PC-3 (cell line): ENCODE results near the gene FBXO24. TPM values are rescaled to one million over a fixed set of nuclear protein-coding genes. Genes with fewer than 3 reads are reported as not detected.
A peak's percentile ranks its signal among the peaks of the same experiment; 100 is the strongest.

Experiments used
- ATAC-seq: fragments of 200-7000 bp; cut with Tn5 transposase; 2 replicates; pipeline ENCODE4 v1.9.1; 2020; ENCODE audit warnings: mild to moderate bottlenecking, moderate library complexity
- BruUV-seq: library from RNA; stranded (reverse); fragments of 400-500 nt; replicated peaks from 2 replicates; lab custom pipeline; 2021; lab: Mats Ljungman, UMichigan
- CTCF ChIA-PET: fragments of 300-600 bp; sonication (Branson Sonifier 250); formaldehyde crosslinking; loops from one replicate; lab custom pipeline; 2022; ENCODE audit warnings: antibody characterized with exemption; lab: Charles Lee
- POLR2A ChIA-PET: fragments of 300-600 bp; sonication (Branson Sonifier 250); formaldehyde crosslinking; loops from one replicate; lab custom pipeline; 2022; ENCODE audit warnings: antibody characterized with exemption; ENCODE audit not compliant: unreplicated experiment; lab: Charles Lee
- DNase-seq: peaks from one replicate; pipeline ENCODE4 v3.0.0-alpha.2; 2015
- H2AFZ ChIP-seq: fragments of 300-600 bp; sonication (generic); 2 replicates; pipeline ENCODE4 v1.6.0; 2016; ENCODE audit warnings: antibody characterized with exemption, low read length
- H3F3A ChIP-seq: fragments of 300-600 bp; sonication (generic); one replicate; pipeline ENCODE4 v1.6.0; 2017; ENCODE audit warnings: antibody characterized with exemption, low read length, control low read depth, mild to moderate bottlenecking; ENCODE audit not compliant: unreplicated experiment
- H3K27ac ChIP-seq: fragments of 300-600 bp; sonication (generic); 2 replicates; pipeline ENCODE4 v1.5.1; 2016; ENCODE audit warnings: mild to moderate bottlenecking, low read length
- H3K27me3 ChIP-seq: fragments of 300-600 bp; sonication (generic); 2 replicates; pipeline ENCODE4 v1.6.1; 2016; ENCODE audit warnings: low read length, mixed read lengths
- H3K36me3 ChIP-seq: fragments of 300-600 bp; sonication (generic); 2 replicates; pipeline ENCODE4 v1.6.1; 2016; ENCODE audit warnings: low read depth, mixed run types, low read length, mixed read lengths
- H3K4me1 ChIP-seq: fragments of 300-600 bp; sonication (generic); 2 replicates; pipeline ENCODE4 v1.5.1; 2016; ENCODE audit warnings: low read length; ENCODE audit not compliant: insufficient read depth
- H3K4me2 ChIP-seq: fragments of 300-600 bp; sonication (generic); 2 replicates; pipeline ENCODE4 v1.6.0; 2016; ENCODE audit warnings: low read length
- H3K4me3 ChIP-seq: fragments of 300-600 bp; sonication (generic); 2 replicates; pipeline ENCODE4 v1.5.1; 2016; ENCODE audit warnings: mild to moderate bottlenecking, low read length, mixed read lengths
- H3K79me2 ChIP-seq: fragments of 300-600 bp; sonication (generic); 2 replicates; pipeline ENCODE4 v1.6.1; 2017; ENCODE audit warnings: low read length, mixed read lengths
- H3K9ac ChIP-seq: fragments of 300-600 bp; sonication (generic); 2 replicates; pipeline ENCODE4 v1.6.0; 2016; ENCODE audit warnings: mild to moderate bottlenecking, low read length
- H3K9me2 ChIP-seq: fragments of 300-600 bp; sonication (generic); replicated peaks from 2 replicates; pipeline ENCODE4 v1.6.1; 2016; ENCODE audit warnings: mixed run types, low read length, mixed read lengths
- H3K9me3 ChIP-seq: fragments of 300-600 bp; sonication (generic); 2 replicates; pipeline ENCODE4 v1.6.1; 2016; ENCODE audit warnings: low read length, mixed read lengths
- H4K20me1 ChIP-seq: fragments of 300-600 bp; sonication (generic); 2 replicates; pipeline ENCODE4 v1.6.1; 2016; ENCODE audit warnings: low read length, mixed read lengths
- CTCF ChIP-seq: fragments of 300-600 bp; sonication (generic); conservative IDR thresholded peaks from 2 replicates; pipeline ENCODE4 v1.5.1; 2017; ENCODE audit warnings: antibody characterized with exemption, low read depth, mild to moderate bottlenecking, low read length
- EZH2 ChIP-seq: fragments of 300-600 bp; sonication (generic); IDR thresholded peaks from one replicate; pipeline ENCODE4 v1.6.1; 2017; ENCODE audit warnings: antibody characterized with exemption, mild to moderate bottlenecking, low read length; ENCODE audit not compliant: unreplicated experiment
- EZH2phosphoT487 ChIP-seq: fragments of 300-600 bp; sonication (generic); IDR thresholded peaks from 2 replicates; pipeline ENCODE4 v1.6.1; 2018; ENCODE audit warnings: mild to moderate bottlenecking, antibody characterized with exemption, low read length, borderline replicate concordance
- intact Hi-C: fragments of 100-400 bp; cut with micrococcal nuclease; formaldehyde crosslinking; loops from 2 replicates; pipeline ENCODE4 v1.9.0; 2023
- total RNA-seq: library from RNA; depleted of rRNA; stranded (reverse); fragments of >200 nt; gene quantifications from 2 replicates; pipeline ENCODE4 v1.2.3, GENCODE V29; 2014

FBXO24 gene
- total RNA-seq, 1 experiment from 2014 or later: 0.40 TPM

DNA sequence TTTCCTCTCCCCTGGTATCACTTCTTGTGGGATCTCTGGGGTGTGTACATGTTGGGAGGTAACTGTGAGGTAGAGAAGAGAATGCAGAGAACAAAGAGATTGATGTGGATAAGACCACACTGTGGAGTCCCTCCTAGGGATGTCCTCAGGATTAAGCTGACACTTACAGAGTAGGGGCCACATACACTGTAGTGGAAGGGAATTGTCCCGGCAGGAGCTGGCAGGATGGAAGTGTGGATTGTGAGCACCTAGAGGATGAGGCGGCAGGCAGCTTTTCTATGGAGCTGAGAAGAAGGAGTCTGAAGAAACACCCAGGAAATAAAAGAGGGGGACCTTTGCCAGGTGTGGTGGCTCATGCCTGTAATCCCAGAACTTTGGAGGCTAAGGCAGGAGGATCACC, 33.6 kb upstream of the FBXO24 start:
- TF ChIP-seq EZH2phosphoT487 (no peak), EZH2 (no peak), CTCF (no peak)
- Histone ChIP-seq H3K9me2 (no peaks in the 10 kb centered on the region), H4K20me1 (no peaks in the 10 kb centered on the region), H2AFZ (no peak overlapping the region), H3K79me2 (peaks cover 4% of the 10 kb centered on the region; the same call in 1 of the 2 replicates), H3K9ac (no peak overlapping the region), H3K4me1 (peaks cover 2% of the 10 kb centered on the region; the same call in 1 of the 2 replicates), H3K4me2 (no peak overlapping the region), H3K27ac (no peak overlapping the region), H3K4me3 (no peak overlapping the region), H3F3A (no peaks in the 10 kb centered on the region), H3K36me3 (peaks cover 8% of the 10 kb centered on the region; the same call in 1 of the 2 replicates), H3K9me3 (no peaks in the 10 kb centered on the region), H3K27me3 (no peaks in the 10 kb centered on the region)
- no peak for DNase-seq
- ChIA-PET POLR2A (no interaction called here), CTCF (no interaction called here)
- ATAC-seq: no peak
- no TSS peak for BruUV-seq
- intact Hi-C loops: no loop called here

DNA sequence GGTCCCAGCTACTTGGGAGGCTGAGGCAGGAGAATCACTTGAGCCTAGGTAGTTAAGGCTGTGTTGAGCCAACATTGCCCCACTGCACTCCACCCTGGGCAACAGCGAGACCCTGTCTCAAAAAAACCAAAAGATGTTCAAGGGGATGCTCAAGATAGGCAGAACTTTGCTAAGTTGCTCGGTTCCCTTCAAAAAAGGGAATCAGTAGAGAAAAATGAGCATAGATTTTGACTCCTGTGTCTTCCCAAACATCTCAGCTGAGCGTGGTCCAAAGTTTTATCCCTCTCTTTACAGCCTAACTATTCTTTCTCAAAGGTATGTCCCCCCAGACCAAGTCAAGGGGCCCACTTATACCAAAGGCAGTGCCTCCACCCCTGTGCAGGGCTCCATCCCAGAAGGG, 33.1 kb upstream of the FBXO24 start:
- ATAC-seq (no peak), DNase-seq (no peak)
- H3K27ac ChIP-seq: no peak overlapping the region
- ChIA-PET CTCF (no interaction called here), POLR2A (no interaction called here)
- no peak overlapping the region for H2AFZ ChIP-seq
- no peaks in the 10 kb centered on the region for H3K9me2 ChIP-seq
- no peaks in the 10 kb centered on the region for H3K9me3 ChIP-seq
- TF ChIP-seq EZH2 (no peak), CTCF (no peak), EZH2phosphoT487 (no peak)
- BruUV-seq: no TSS peak
- no peak overlapping the region for H3K9ac ChIP-seq
- H3K4me3 ChIP-seq: no peak overlapping the region
- H3K36me3 ChIP-seq: peaks cover 8% of the 10 kb centered on the region; the same call in 1 of the 2 replicates
- intact Hi-C loops: no loop called here
- 0 out of 2 replicates have a peak, but pooled peaks cover under 1% of the 10 kb centered on the region for H3K79me2 ChIP-seq
- H3K27me3 ChIP-seq: no peaks in the 10 kb centered on the region
- no peaks in the 10 kb centered on the region for H3K4me1 ChIP-seq
- H3K4me2 ChIP-seq: no peak overlapping the region
- no peaks in the 10 kb centered on the region for H3F3A ChIP-seq
- H4K20me1 ChIP-seq: no peaks in the 10 kb centered on the region

DNA sequence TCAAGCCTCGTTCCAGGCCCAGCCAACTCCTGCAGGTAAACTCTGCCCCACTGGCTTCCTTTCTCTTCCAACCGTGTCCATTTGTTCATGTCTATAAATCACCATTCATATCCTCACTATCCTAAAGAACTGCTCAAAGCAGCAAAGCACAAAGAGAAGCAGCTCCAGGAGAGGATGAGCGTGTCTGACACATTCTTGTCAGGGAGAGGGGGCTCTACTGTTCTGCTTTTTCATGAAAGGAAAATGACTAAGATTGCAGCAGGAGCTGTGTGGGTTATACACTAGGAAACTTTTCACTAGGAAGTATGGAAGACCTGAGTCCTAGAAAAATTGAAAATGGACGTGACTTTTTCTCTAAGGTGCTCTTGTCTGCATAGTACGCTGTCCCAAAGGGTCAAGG, 30.4 kb upstream of the FBXO24 start:
- Histone ChIP-seq H3K27me3 (no peaks in the 10 kb centered on the region), H3K27ac (no peak overlapping the region), H3K36me3 (0 out of 2 replicates have a peak, but pooled peaks cover 4% of the 10 kb centered on the region), H3K79me2 (no peaks in the 10 kb centered on the region), H3K9ac (no peak overlapping the region), H3K4me1 (no peaks in the 10 kb centered on the region), H3K9me2 (no peaks in the 10 kb centered on the region), H2AFZ (no peak overlapping the region), H3K9me3 (no peaks in the 10 kb centered on the region), H3K4me2 (no peak overlapping the region), H3F3A (no peaks in the 10 kb centered on the region), H4K20me1 (no peaks in the 10 kb centered on the region), H3K4me3 (no peak overlapping the region)
- ChIA-PET CTCF (no interaction called here), POLR2A (no interaction called here)
- BruUV-seq: TSS peak; percentile 15
- TF ChIP-seq EZH2 (no peak), EZH2phosphoT487 (no peak), CTCF (no peak)
- DNase-seq (no peak), ATAC-seq (no peak)
- intact Hi-C loops: no loop called here
